GM12878 (cell line): ENCODE measurements around the gene PGRMC2. TPM values are rescaled to one million over a fixed set of nuclear protein-coding genes. Genes with fewer than 3 reads are reported as not detected.

Source experiments
- ATAC-seq: fragments of 200-7000 bp; cut with Tn5 transposase; 3 replicates; pipeline ENCODE4 v1.9.1; 2020; ENCODE audit warnings: mild to moderate bottlenecking, moderate library complexity
- BruUV-seq: library from RNA; stranded (reverse); fragments of 400-500 nt; replicated peaks from 2 replicates; lab custom pipeline; 2021; lab: Mats Ljungman, UMichigan
- CTCF ChIA-PET: fragments of 300-600 bp; sonication (Branson Sonifier 250); formaldehyde crosslinking; extraction: SDS; loops from one replicate; lab custom pipeline; 2021; ENCODE audit warnings: inconsistent platforms; lab: Yijun Ruan, JAX
- POLR2A ChIA-PET: fragments of 350-600 bp; formaldehyde crosslinking; extraction: SDS; loops from one replicate; lab custom pipeline; 2021; ENCODE audit warnings: inconsistent platforms; lab: Charles Lee
- RAD21 ChIA-PET: fragments of 300-600 bp; sonication (Branson Sonifier 250); formaldehyde crosslinking; loops from one replicate; lab custom pipeline; 2023; ENCODE audit warnings: antibody characterized with exemption; ENCODE audit not compliant: unreplicated experiment; lab: Charles Lee
- SMC1A ChIA-PET: fragments of 300-600 bp; sonication (Branson Sonifier 250); formaldehyde crosslinking; loops from one replicate; lab custom pipeline; 2023; ENCODE audit not compliant: unreplicated experiment, uncharacterized antibody; lab: Charles Lee
- DNase-seq: peaks from one replicate; pipeline ENCODE4 v3.0.0-alpha.2; 2011; ENCODE audit warnings: low read depth, low spot score
- FAIRE-seq: peaks from 3 replicates; lab custom pipeline; 2011; peaks lifted over from hg19 to GRCh38; lab: Jason Lieb, UNC
- H2AFZ ChIP-seq: 2 replicates; pipeline ENCODE4 v1.6.0; 2011; ENCODE audit warnings: low read depth, low read length, control low read depth; ENCODE audit not compliant: control insufficient read depth
- H3K27ac ChIP-seq: 2 replicates; pipeline ENCODE4 v1.5.1; 2011; ENCODE audit warnings: control low read depth; ENCODE audit not compliant: control insufficient read depth, insufficient read depth
- H3K27me3 ChIP-seq, 2 experiments: replicated peaks in 1 of 2; 2 replicates each; pipeline versions ENCODE4 v1.6.0 to v1.6.1; 2011; ENCODE audit warnings: low read length in 1 of 2; ENCODE audit not compliant: control insufficient read depth in 2 of 2, insufficient read depth in 2 of 2
- H3K36me3 ChIP-seq, 2 experiments: 2 replicates each; pipeline ENCODE4 v1.5.1; 2011; ENCODE audit warnings: low read length in 1 of 2; ENCODE audit not compliant: control insufficient read depth in 2 of 2, insufficient read depth in 2 of 2
- H3K4me1 ChIP-seq: 2 replicates; pipeline ENCODE4 v1.6.1; 2011; ENCODE audit warnings: mild to moderate bottlenecking, low read length, moderate library complexity, mixed read lengths; ENCODE audit not compliant: control insufficient read depth, insufficient read depth
- H3K4me2 ChIP-seq: 2 replicates; pipeline ENCODE4 v1.6.0; 2011; ENCODE audit warnings: control low read depth; ENCODE audit not compliant: control insufficient read depth, insufficient read depth
- H3K4me3 ChIP-seq: fragments of 200-600 bp; sonication (generic); 2 replicates; pipeline ENCODE4 v1.5.1; 2016
- H3K79me2 ChIP-seq: 2 replicates; pipeline ENCODE4 v1.6.0; 2011; ENCODE audit warnings: low read length; ENCODE audit not compliant: control insufficient read depth, insufficient read depth
- H3K9ac ChIP-seq: 2 replicates; pipeline ENCODE4 v1.8.0; 2011; ENCODE audit warnings: low read length, control low read depth, mixed read lengths; ENCODE audit not compliant: control insufficient read depth, insufficient read depth
- H3K9me3 ChIP-seq: replicated peaks from 3 replicates; pipeline ENCODE4 v1.5.1; 2011; ENCODE audit warnings: mild to moderate bottlenecking, low read length; ENCODE audit not compliant: control insufficient read depth, insufficient read depth
- H4K20me1 ChIP-seq: 2 replicates; pipeline ENCODE4 v1.6.0; 2011; ENCODE audit not compliant: control insufficient read depth, insufficient read depth
- BACH1 ChIP-seq: fragments of 450-650 bp; IDR thresholded peaks from 2 replicates; pipeline ENCODE4 v1.6.1; 2017; ENCODE audit warnings: mild to moderate bottlenecking, borderline replicate concordance
- BCL3 ChIP-seq: IDR thresholded peaks from 2 replicates; pipeline ENCODE4 v1.6.1; 2011; ENCODE audit warnings: borderline replicate concordance, low read depth, mild to moderate bottlenecking, moderate library complexity, low read length; ENCODE audit not compliant: insufficient read depth, poor library complexity, severe bottlenecking
- BMI1 ChIP-seq: fragments of 450-650 bp; IDR thresholded peaks from 2 replicates; pipeline ENCODE4 v1.6.1; 2016; ENCODE audit warnings: mild to moderate bottlenecking, moderate library complexity, borderline replicate concordance
- ELK1 ChIP-seq: IDR thresholded peaks from 2 replicates; pipeline ENCODE4 v1.6.1; 2012; ENCODE audit warnings: low read depth, low read length, improper control_type of control experiment
- FOS ChIP-seq: IDR thresholded peaks from 3 replicates; pipeline ENCODE4 v1.6.1; 2011; ENCODE audit warnings: borderline replicate concordance; ENCODE audit not compliant: insufficient read length; ENCODE audit errors: extremely low read depth
- MLLT1 ChIP-seq: fragments of 450-650 bp; IDR thresholded peaks from 2 replicates; pipeline ENCODE4 v1.6.1; 2016; ENCODE audit warnings: mild to moderate bottlenecking
- RCOR1 ChIP-seq: conservative IDR thresholded peaks from 2 replicates; pipeline ENCODE4 v1.6.1; 2012; ENCODE audit warnings: low read depth, low read length, improper control_type of control experiment
- SREBF2 ChIP-seq: IDR thresholded peaks from 2 replicates; pipeline ENCODE4 v1.6.1; 2012; ENCODE audit warnings: mild to moderate bottlenecking, low read length
- STAT3 ChIP-seq: IDR thresholded peaks from 2 replicates; pipeline ENCODE4 v1.6.1; 2011; ENCODE audit warnings: low read depth, low read length, improper control_type of control experiment
- TCF12 ChIP-seq: IDR thresholded peaks from 2 replicates; pipeline ENCODE4 v1.6.1; 2011; ENCODE audit warnings: low read depth, mild to moderate bottlenecking, low read length
- ZNF274 ChIP-seq: IDR thresholded peaks from one replicate; pipeline ENCODE4 v1.8.0; 2011; ENCODE audit not compliant: insufficient read length, insufficient read depth
- WGBS: methylation state at CpG from one replicate; pipeline ENCODE4 v1.1.6; 2016; ENCODE audit warnings: low lambda C conversion rate; ENCODE audit not compliant: insufficient replicate concordance, insufficient coverage; ENCODE audit errors: missing lambda C conversion rate; 5-methylcytosine and 5-hydroxymethylcytosine counted together
- in situ Hi-C: fragments of 300-500 bp; cut with MboI; formaldehyde crosslinking; loops from 9 replicates; pipeline ENCODE4 v1.14.3; 2018; ENCODE audit warnings: mixed read lengths
- intact Hi-C: fragments of 100-400 bp; cut with micrococcal nuclease; formaldehyde crosslinking; loops from one replicate; pipeline ENCODE4 v1.14.2; 2022; ENCODE audit not compliant: unreplicated experiment
- polyA plus RNA-seq, 11 experiments: library from polyadenylated mRNA; depleted of rRNA in 4 of 11; unstranded in 6 of 11; stranded (reverse) in 5 of 11; fragments of >200 nt; fragmentation: Nextera tagmentation in 4 of 11; fragmentation: Illumina TruSeq in 1 of 11; extraction: Ambion mirVana in 4 of 11; extraction: Trizol in 1 of 11; gene quantifications; 1 replicate in 1 of 11; 2 replicates in 10 of 11; pipeline versions ENCODE4 v1.2.1 to v1.2.3, GENCODE V29; 2011 to 2016; ENCODE audit warnings: inconsistent platforms in 2 of 11, missing spikeins in 2 of 11, low read depth in 1 of 11
- total RNA-seq, 4 experiments: library from RNA; depleted of rRNA in 3 of 4; stranded (reverse); fragments of >200 nt in 3 of 4; fragmentation: Illumina TruSeq in 1 of 4; extraction: Trizol in 1 of 4; gene quantifications; 2 replicates each; pipeline versions ENCODE4 v1.2.1 to v1.2.3, GENCODE V29; 2013 to 2021

Gene PGRMC2
- total and polyA plus RNA-seq, 10 of the 15 experiments (the other 5 are each of a cell fraction or from before 2014, with no cell fraction given): 6.3 to 38.4 (median 12.0) TPM

GRCh38 chr4:128234836-128235235 lies 52.8 kb downstream of the PGRMC2 start:
- DNase-seq (no peak), ATAC-seq (no peak), FAIRE-seq (no peak)
- Histone ChIP-seq H3K9me3 (no peaks in the 10 kb centered on the region), H3K4me2 (no peak overlapping the region), H3K36me3 (no peaks in the 10 kb centered on the region), H3K9ac (no peak overlapping the region), H2AFZ (no peak overlapping the region), H3K27ac (no peak overlapping the region), H3K27me3 (no peaks in the 10 kb centered on the region), H3K79me2 (no peaks in the 10 kb centered on the region), H3K4me1 (no peaks in the 10 kb centered on the region), H3K4me3 (no peak overlapping the region), H4K20me1 (no peaks in the 10 kb centered on the region)
- SMC1A ChIA-PET: no interaction called here
- TF ChIP-seq MLLT1 (no peak), SREBF2 (no peak), BACH1 (no peak), FOS (no peak), ELK1 (no peak), RCOR1 (no peak), ZNF274 (no peak), BCL3 (no peak), TCF12 (no peak), BMI1 (no peak), STAT3 (no peak)
- RAD21 ChIA-PET: no interaction called here
- POLR2A ChIA-PET: no interaction called here
- in situ Hi-C loops: no loop called here
- 92% methylated on average over 3 of the region's 3 CpGs for WGBS
- CTCF ChIA-PET: interaction anchor here (1.6 kb wide), 1 partner anchor 9 kb away, joined by 5 read pairs; no protein-coding TSS in a partner anchor
- intact Hi-C loops: no loop called here
- BruUV-seq: no TSS peak
